Nephron (organoid): ENCODE results near the gene QSOX2.
A peak's percentile ranks its signal among the peaks of the same experiment; 100 is the strongest.

Experiments used
- H3K27ac Mint-ChIP-seq, 3 experiments: 2 replicates each; pipeline ENCODE4 v1.8.0; 2020; ENCODE audit warnings: mixed read lengths in 3 of 3, mild to moderate bottlenecking in 2 of 3, moderate library complexity in 1 of 3
- H3K27me3 Mint-ChIP-seq: 2 replicates; pipeline ENCODE4 v1.8.0; 2021; ENCODE audit warnings: low read depth, mild to moderate bottlenecking, moderate library complexity, mixed read lengths
- H3K36me3 Mint-ChIP-seq: 2 replicates; pipeline ENCODE4 v1.8.0; 2020; ENCODE audit warnings: low read depth, mixed read lengths
- H3K4me1 Mint-ChIP-seq: 2 replicates; pipeline ENCODE4 v1.8.0; 2020; ENCODE audit warnings: mixed read lengths
- H3K4me3 Mint-ChIP-seq, 3 experiments: 2 replicates each; pipeline ENCODE4 v1.8.0; 2020; ENCODE audit warnings: mild to moderate bottlenecking in 3 of 3, mixed read lengths in 3 of 3, moderate library complexity in 2 of 3
- H3K9me3 Mint-ChIP-seq: 2 replicates; pipeline ENCODE4 v1.8.0; 2020; ENCODE audit warnings: mixed read lengths
- TF ChIP-seq, protein P1 (sequence below), 3 experiments: fragments of 200-600 bp; sonication (generic); IDR thresholded peaks; one replicate each; pipeline ENCODE4 v1.5.0; 2021; ENCODE audit warnings: antibody characterized with exemption in 3 of 3; ENCODE audit not compliant: unreplicated experiment in 3 of 3

Gene QSOX2

DNA sequence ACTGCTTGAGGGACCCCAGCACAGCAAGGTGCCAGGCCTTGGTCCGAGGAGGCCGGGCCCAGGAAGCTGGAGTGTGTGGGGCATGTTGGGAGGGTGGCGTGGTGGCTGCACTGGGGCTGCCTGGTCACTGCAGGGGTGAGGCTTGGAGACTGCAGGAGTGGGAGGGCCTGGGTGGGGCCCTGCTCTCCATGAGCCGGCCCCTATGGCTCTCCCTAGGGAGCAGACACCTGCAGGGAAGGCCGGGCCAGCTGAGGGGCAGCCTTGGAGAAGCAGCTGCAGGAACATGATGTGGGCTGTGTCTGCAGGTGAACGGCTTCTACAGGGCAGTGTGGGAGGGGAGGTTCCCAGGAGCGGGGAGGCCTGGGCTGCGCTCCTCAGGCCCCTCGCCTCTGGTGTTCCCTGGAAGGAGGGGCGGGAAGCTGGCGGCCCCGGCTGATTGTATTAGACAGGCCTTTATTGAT, 85.2 kb downstream of the QSOX2 start:
- peaks cover 15% of the 10 kb centered on the region for H3K4me1 Mint-ChIP-seq

DNA sequence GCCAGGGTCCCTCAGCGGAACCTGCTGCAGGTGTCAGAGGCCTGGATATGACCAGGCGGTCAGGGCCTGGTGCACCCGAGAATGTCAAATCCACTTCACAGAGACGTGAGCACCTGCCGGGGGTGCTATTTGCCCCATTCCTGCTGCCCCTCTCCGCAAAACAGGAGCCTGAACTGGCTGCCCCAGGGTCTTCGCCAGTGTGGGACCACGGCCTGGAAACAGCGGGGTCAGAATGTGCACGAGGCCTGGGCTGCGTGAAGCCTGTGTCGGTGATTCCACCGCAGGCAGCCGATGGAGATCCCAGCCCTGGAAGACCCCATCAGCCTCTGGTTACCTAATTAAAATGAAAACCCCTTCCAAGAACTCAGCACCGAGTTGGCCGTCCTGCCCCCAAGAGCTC, 85.8 kb downstream of the QSOX2 start:
- H3K9me3 Mint-ChIP-seq: peaks cover 6% of the 10 kb centered on the region
- H3K4me1 Mint-ChIP-seq: peaks cover 20% of the 10 kb centered on the region
- no peak overlapping the region for H3K4me3 Mint-ChIP-seq
- H3K27ac Mint-ChIP-seq: no peak overlapping the region
- H3K27me3 Mint-ChIP-seq: peaks cover 50% of the 10 kb centered on the region
- peaks cover 3% of the 10 kb centered on the region for H3K36me3 Mint-ChIP-seq
- TF ChIP-seq, protein P1, sequence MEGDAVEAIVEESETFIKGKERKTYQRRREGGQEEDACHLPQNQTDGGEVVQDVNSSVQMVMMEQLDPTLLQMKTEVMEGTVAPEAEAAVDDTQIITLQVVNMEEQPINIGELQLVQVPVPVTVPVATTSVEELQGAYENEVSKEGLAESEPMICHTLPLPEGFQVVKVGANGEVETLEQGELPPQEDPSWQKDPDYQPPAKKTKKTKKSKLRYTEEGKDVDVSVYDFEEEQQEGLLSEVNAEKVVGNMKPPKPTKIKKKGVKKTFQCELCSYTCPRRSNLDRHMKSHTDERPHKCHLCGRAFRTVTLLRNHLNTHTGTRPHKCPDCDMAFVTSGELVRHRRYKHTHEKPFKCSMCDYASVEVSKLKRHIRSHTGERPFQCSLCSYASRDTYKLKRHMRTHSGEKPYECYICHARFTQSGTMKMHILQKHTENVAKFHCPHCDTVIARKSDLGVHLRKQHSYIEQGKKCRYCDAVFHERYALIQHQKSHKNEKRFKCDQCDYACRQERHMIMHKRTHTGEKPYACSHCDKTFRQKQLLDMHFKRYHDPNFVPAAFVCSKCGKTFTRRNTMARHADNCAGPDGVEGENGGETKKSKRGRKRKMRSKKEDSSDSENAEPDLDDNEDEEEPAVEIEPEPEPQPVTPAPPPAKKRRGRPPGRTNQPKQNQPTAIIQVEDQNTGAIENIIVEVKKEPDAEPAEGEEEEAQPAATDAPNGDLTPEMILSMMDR (IDR thresholded peaks at IDR 0.05; ENCODE audit: unreplicated experiment in 3 of 3): no peak

More for the DNA sequence above, 85.2 kb downstream of the QSOX2 start:
- TF ChIP-seq, protein P1 (IDR thresholded peaks at IDR 0.05; ENCODE audit: unreplicated experiment in 3 of 3): no peak
- Mint-ChIP-seq H3K27me3 (peaks cover 50% of the 10 kb centered on the region), H3K9me3 (peaks cover 12% of the 10 kb centered on the region), H3K36me3 (peaks cover 3% of the 10 kb centered on the region), H3K27ac (no peak overlapping the region), H3K4me3 (no peak overlapping the region)

DNA sequence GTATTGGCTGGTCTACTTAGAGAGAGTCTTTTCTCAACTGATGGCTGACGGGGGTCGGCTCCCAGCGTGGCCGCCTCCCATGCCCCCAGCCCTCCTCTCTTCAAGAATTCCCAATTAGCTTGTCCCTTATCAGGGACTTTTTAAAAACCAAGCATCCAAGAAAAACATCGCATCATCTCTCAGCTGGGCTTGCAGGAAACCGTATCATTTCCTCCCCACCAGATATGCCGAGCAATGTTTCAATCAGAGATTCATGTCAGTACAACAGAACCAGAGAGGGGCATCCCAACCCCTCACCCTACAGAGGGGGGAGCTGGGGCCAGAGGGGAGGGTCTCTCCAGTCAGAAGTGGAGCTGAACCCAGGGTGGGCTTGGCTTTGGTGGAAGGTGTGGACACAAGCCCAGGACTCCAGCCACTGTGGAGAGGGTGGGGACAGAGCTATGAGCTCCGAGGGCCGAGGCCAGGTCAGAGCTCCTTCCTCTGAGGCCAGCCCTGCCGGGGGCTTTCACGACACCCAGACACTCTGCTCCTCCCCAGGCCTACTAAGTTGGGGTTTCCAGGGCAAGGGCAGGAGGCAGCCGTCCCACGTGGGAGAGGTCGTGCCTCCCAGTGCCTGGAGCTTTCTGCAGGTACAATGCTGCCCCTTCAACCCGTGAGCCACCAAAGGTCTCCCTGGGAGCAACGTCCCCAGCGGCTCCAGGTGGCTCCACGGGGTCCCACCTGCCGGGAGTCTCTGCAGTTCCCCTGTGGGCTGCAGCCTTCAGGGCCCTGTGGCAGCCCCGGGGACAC, 87.9 kb downstream of the QSOX2 start:
- H3K27me3 Mint-ChIP-seq: peaks cover 57% of the 10 kb centered on the region
- TF ChIP-seq, protein P1 (IDR thresholded peaks at IDR 0.05; ENCODE audit: unreplicated experiment in 3 of 3): no peak
- peaks cover 20% of the 10 kb centered on the region for H3K4me1 Mint-ChIP-seq
- peak overlapping the region in 2 of 3 experiments; percentile 23 to 27 for H3K27ac Mint-ChIP-seq
- no peaks in the 10 kb centered on the region for H3K9me3 Mint-ChIP-seq
- no peaks in the 10 kb centered on the region for H3K36me3 Mint-ChIP-seq
- H3K4me3 Mint-ChIP-seq: no peak overlapping the region
